Upper lobe of right lung (tissue), 1 donor: Measurements from ENCODE around the gene PHTF2. TPM values are rescaled to one million over a fixed set of nuclear protein-coding genes. Genes with fewer than 3 reads are reported as not detected.

Experiments used
- ATAC-seq: fragments of 200-7000 bp; cut with Tn5 transposase; one replicate; pipeline ENCODE4 v1.9.1; 2020; ENCODE audit warnings: mild to moderate bottlenecking, moderate library complexity
- DNase-seq: peaks from one replicate; pipeline ENCODE4 v3.0.0-alpha.2; 2020
- H3K27ac ChIP-seq: fragments of 200-600 bp; one replicate; pipeline ENCODE4 v1.8.0; 2022
- H3K27me3 ChIP-seq: fragments of 200-600 bp; one replicate; pipeline ENCODE4 v1.8.0; 2022; ENCODE audit warnings: mild to moderate bottlenecking
- H3K36me3 ChIP-seq: fragments of 200-600 bp; one replicate; pipeline ENCODE4 v1.8.0; 2022
- H3K4me1 ChIP-seq: fragments of 200-600 bp; one replicate; pipeline ENCODE4 v1.8.0; 2022
- H3K4me3 ChIP-seq: fragments of 200-600 bp; one replicate; pipeline ENCODE4 v1.8.0; 2022; ENCODE audit warnings: mild to moderate bottlenecking
- H3K9me3 ChIP-seq: fragments of 200-600 bp; one replicate; pipeline ENCODE4 v1.8.0; 2022
- intact Hi-C: fragments of 100-400 bp; cut with DNase I; formaldehyde crosslinking; loops from one replicate; pipeline ENCODE4 v1.11.0; 2022
- total RNA-seq: library from RNA; stranded (reverse); fragmentation: NEBNext Ultra II Directional; extraction: Animal tissue kit (Norgen Biotek cat#: 25700); gene quantifications from one replicate; pipeline ENCODE4 v1.2.1, GENCODE V29; 2021
- TF ChIP-seq, protein P1 (sequence below): fragments of 200-600 bp; IDR thresholded peaks from one replicate; pipeline ENCODE4 v1.8.0; 2022; ENCODE audit warnings: antibody characterized with exemption
- donor health status: DM: no; HTN: yes; CAD: no; lungs with severe emphysema.

The PHTF2 gene
- total RNA-seq, 1 donor from 2014 or later = 14.4 TPM

DNA sequence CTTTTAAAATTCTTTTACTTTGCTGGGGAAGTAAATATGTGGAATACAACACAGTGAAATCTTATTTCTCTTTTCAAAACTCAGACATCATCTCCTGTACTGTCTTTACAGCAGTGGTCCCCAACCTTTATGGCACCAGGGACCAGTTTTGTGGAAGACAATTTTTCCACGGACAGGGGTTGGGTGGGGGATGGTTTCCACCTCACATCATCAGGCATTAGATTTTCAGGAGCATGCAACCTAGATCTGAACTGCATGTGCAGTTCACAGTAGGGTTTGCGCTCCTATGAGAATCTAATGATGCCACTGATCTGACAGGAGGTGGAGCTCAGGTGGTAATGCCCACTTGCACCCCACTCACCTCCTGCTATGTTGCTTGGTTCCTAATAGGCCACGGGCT, 12.6 kb upstream of the PHTF2 start:
- no peak for DNase-seq
- TF ChIP-seq, protein P1, sequence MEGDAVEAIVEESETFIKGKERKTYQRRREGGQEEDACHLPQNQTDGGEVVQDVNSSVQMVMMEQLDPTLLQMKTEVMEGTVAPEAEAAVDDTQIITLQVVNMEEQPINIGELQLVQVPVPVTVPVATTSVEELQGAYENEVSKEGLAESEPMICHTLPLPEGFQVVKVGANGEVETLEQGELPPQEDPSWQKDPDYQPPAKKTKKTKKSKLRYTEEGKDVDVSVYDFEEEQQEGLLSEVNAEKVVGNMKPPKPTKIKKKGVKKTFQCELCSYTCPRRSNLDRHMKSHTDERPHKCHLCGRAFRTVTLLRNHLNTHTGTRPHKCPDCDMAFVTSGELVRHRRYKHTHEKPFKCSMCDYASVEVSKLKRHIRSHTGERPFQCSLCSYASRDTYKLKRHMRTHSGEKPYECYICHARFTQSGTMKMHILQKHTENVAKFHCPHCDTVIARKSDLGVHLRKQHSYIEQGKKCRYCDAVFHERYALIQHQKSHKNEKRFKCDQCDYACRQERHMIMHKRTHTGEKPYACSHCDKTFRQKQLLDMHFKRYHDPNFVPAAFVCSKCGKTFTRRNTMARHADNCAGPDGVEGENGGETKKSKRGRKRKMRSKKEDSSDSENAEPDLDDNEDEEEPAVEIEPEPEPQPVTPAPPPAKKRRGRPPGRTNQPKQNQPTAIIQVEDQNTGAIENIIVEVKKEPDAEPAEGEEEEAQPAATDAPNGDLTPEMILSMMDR = no peak
- Histone ChIP-seq H3K9me3 (no peaks in the 10 kb centered on the region), H3K4me3 (no peak overlapping the region), H3K27ac (no peak overlapping the region), H3K27me3 (no peaks in the 10 kb centered on the region), H3K4me1 (no peaks in the 10 kb centered on the region), H3K36me3 (peaks cover 9% of the 10 kb centered on the region)
- no peak for ATAC-seq
- intact Hi-C loops = no loop called here

DNA sequence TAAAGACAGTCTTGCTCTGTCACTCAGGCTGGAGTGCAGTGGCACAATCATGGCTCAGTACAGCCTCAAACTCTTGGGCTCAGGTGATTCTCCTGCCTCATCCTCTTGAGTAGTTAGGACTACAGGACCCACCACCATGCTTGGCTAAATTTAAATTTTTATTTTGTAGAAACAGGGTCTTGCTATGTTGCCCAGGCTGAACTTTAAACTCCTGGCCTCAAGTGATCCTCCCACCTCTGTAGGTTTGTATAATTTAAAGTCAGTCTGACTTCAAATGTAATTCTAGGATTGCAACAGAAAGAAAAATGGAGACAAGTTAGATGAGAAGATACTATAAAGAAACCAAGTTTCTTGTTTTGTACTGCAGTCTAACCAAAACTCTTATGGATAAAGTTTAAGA, 11.8 kb upstream of the PHTF2 start:
- intact Hi-C loops = no loop called here
- no peak for ATAC-seq
- peaks cover 6% of the 10 kb centered on the region for H3K4me1 ChIP-seq
- H3K4me3 ChIP-seq = no peak overlapping the region
- peaks cover 5% of the 10 kb centered on the region for H3K36me3 ChIP-seq
- no peak overlapping the region for H3K27ac ChIP-seq
- TF ChIP-seq, protein P1 = no peak
- no peak for DNase-seq
- no peaks in the 10 kb centered on the region for H3K27me3 ChIP-seq
- H3K9me3 ChIP-seq = no peaks in the 10 kb centered on the region

DNA sequence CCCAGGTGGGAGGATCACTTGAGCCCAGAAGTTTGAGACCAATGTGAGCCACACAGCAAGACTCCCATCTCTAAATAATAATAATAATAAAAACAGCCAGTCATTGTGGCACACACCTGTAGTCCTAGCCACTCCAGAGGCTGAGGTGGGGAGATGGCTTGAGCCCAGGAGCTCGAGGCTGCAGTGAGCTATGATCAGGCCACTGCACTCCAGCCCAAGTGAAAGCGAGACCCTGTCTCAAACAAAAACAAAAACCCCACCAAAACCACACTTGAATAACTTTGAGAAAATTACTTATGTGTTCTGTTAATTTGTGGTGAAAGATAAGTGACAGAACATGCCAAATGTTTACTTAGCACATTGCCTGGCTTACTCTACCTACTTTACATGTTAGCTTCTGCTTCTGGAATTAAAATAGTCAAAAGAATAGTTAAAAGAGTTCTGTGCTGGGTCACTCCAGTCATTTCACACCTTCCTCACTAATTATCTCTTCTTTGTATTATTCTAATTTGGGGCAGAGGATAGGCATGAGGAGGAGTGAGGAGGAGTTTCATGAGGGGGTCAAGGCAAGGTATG, 10.2 kb upstream of the PHTF2 start:
- peaks cover 8% of the 10 kb centered on the region for H3K4me1 ChIP-seq

DNA sequence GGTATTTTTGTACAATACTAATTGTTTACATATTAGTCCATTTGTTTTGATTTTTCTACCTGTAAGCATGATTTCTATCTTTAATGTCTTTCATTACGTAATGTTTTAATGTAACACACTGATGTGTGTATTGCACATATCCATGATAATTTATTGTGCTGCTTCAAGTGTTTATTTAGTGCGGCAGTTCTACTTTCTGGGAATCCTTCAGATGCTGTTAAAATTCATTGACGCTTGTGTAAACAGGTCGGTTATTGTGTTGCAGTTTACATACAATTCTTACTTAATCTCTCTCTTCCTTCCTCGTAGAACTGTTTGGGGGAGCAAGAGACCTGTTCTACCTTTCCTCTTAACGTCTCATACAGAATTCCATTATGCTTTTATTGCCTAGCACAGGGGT, 7.2 kb upstream of the PHTF2 start:
- ATAC-seq = peak; percentile 68
- peak overlapping the region; percentile 12 for H3K27ac ChIP-seq
- TF ChIP-seq, protein P1 = no peak
- no peak overlapping the region for H3K4me3 ChIP-seq
- no peak for DNase-seq
- no peaks in the 10 kb centered on the region for H3K36me3 ChIP-seq
- no peaks in the 10 kb centered on the region for H3K27me3 ChIP-seq
- intact Hi-C loops = no loop called here
- H3K9me3 ChIP-seq = no peaks in the 10 kb centered on the region
- peaks cover 9% of the 10 kb centered on the region for H3K4me1 ChIP-seq

More for the DNA sequence above, 10.2 kb upstream of the PHTF2 start:
- DNase-seq (no peak), ATAC-seq (no peak)
- H3K27me3 ChIP-seq = no peaks in the 10 kb centered on the region
- TF ChIP-seq, protein P1 = no peak
- H3K9me3 ChIP-seq = no peaks in the 10 kb centered on the region
- intact Hi-C loops = no loop called here
- H3K36me3 ChIP-seq = no peaks in the 10 kb centered on the region
- no peak overlapping the region for H3K27ac ChIP-seq
- no peak overlapping the region for H3K4me3 ChIP-seq

DNA sequence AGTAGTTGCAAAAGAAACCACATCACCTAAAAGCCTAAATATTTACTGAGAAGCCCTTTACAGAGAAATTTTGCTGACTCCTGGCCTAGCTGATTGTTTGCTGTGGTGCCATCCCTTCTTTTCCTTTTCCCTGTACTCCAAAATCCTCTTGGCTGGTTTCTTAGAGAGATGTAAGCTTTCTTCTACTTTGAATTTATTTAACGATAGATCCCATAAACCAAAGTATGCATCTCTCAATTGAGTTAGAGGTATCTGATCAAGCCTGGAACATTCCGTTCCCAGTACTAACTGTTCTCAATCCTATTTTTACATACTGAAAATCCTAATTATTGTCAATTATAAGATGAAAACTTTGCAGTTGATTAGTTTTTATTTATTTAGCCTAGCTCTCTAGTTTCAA, 6.6 kb upstream of the PHTF2 start:
- ATAC-seq = no peak

More for the DNA sequence above, 6.6 kb upstream of the PHTF2 start:
- Histone ChIP-seq H3K36me3 (no peaks in the 10 kb centered on the region), H3K4me3 (no peak overlapping the region), H3K27me3 (no peaks in the 10 kb centered on the region), H3K27ac (peak overlapping the region; percentile 12), H3K4me1 (peaks cover 16% of the 10 kb centered on the region), H3K9me3 (no peaks in the 10 kb centered on the region)
- no peak for DNase-seq
- intact Hi-C loops = no loop called here
- TF ChIP-seq, protein P1 = no peak
